Renal cortex interstitium (tissue), 11 donors: ENCODE data around the gene MRPS9. TPM values are rescaled to one million over a fixed set of nuclear protein-coding genes. Genes with fewer than 3 reads are reported as not detected.

Source experiments
- DNase-seq, 11 donors: peaks; one replicate each; pipeline ENCODE4 v3.0.0-alpha.2; 2013; ENCODE audit warnings: low read depth in 9 of 11, low spot score in 4 of 11; ENCODE audit errors: extremely low read depth in 1 of 11
- polyA plus RNA-seq, 3 donors: library from polyadenylated mRNA; unstranded; fragments of 120-200 nt; gene quantifications; one replicate each; pipeline ENCODE4 v1.2.1, GENCODE V29; 2013; ENCODE audit not compliant: insufficient read length in 3 of 3

The MRPS9 gene
- polyA plus RNA-seq, 3 donors, result 50.8 to 56.6 (median 51.0) TPM

DNA sequence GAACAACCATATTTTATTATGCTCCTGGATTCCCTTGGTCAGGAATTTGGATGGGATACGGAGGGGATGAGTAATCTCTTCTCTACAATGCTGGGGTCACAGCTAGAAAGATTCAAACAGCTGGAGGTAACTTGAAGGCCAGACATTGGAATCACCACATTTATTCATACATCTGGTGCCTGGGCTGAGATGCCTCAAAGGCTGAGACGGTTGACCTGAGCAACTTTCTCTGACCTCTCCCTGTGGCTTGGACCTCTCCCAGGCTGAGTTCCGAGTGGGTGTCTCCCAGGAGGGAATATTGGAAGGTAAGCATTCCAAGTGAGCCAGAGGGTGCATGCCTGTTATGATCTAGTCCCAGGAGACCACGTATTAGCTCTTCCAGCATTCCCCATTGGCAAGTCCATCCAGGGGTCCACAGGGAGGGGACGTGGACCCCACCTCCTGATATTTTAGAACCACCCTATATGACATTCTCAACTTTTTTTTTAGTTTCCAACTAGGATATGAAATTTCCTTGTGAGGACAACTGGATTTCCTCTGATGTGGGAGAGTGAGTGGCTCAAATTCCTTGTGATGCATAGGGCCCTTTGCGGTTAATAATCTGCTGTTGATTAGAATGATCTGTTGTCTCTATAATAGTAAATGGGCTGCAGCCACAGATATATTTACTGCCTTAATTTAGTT is 101.8 kb downstream of the MRPS9 start:
- DNase-seq, result no peak

DNA sequence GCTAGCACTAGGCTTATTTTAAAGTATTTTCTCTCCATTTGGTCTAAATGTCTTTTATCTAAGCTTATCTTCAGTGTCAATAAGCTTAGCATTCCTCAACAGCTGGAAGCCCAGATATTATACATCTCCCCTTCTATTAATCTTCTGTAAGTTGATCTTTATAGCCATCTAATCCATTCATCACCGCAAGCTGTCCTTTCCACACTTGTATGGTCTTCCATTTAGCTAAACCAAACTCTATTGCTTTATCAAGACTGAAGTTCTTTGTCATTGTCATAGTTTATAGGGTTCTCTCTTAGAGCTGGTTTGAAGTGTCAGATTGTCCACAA is 102.3 kb downstream of the MRPS9 start:
- DNase-seq, result peak in 3 of 11 donors; percentile 20 to 29 (median 27)

DNA sequence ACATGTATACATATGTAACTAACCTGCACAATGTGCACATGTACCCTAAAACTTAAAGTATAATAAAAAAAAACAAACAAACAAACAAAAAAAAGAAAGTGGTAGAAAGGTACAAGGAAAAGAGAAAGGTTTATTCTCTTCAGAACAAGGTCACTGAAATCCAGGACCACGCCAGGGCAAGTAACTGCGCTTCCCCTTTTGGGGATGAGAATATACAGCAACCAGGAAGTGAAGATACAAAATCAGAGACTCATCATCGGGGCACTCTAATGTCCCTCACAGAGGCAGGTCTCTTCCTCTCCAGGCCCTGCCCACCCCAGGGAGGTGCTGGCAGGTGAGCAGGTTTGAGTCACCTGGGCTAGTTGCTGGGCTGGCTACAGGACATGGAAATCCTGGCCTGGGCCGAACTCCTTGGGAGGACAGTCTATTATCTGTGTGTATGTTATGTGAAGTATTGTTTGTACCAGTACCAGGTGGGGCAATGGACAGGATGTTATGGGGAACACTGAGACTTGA is 103.3 kb downstream of the MRPS9 start:
- DNase-seq, result no peak

DNA sequence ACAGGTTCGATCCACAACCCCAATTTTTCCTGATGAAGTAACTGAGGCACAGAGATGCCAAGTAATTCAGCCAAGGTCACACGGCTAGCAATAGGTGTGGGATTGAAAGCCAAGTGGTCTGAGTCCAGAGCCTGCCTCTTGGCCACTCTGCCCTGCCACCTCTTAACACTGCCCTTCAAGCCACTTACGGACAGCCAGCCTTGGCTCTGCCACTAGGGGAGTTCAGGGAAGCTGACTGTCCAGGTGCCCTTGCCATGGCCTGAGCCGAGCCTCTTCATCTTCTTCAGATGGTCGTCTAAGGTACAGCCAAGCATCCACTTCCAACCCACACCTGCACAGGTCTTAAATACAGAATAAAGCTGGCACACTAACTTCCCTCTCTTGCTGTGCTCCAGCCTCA is 104.4 kb downstream of the MRPS9 start:
- no peak for DNase-seq

GRCh38 chr2:105143094-105143466 is 105.2 kb downstream of the MRPS9 start:
- no peak for DNase-seq

DNA sequence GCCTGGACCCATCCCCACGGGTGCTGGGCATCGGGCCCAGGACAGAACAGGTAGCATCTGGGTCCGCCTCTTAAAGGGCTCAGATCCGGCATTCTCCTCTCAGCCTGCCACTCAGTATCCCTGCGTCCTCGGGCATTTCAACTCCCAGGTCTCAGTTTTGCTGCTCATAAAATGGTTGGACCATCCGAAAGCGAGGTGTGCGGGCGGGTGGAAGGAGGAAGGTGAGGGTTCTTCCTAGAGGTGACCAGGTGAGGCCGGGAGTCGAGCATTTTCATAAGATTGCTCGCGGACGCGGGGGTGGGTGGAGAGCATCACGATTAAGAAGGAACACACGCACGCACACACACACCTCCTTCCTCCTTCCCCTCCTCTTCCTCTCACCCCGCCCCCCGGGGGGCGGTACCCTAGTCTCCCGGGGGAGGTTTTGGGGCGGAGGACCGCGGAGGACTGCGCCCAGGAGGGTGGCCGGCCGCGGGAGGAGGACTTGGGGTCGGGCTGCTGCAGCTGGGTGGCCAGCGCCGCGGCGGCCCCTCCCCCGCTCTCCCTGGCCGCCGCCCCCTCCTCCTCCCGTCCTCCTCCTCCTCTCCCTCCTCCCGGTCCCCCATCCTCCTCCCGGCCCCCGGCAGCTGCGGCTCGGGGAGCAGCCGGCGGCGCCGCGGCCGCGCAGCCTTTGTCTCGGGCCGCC is 105.7 kb downstream of the MRPS9 start:
- DNase-seq, result peak in 8 of 11 donors; percentile 30 to 64 (median 34)

DNA sequence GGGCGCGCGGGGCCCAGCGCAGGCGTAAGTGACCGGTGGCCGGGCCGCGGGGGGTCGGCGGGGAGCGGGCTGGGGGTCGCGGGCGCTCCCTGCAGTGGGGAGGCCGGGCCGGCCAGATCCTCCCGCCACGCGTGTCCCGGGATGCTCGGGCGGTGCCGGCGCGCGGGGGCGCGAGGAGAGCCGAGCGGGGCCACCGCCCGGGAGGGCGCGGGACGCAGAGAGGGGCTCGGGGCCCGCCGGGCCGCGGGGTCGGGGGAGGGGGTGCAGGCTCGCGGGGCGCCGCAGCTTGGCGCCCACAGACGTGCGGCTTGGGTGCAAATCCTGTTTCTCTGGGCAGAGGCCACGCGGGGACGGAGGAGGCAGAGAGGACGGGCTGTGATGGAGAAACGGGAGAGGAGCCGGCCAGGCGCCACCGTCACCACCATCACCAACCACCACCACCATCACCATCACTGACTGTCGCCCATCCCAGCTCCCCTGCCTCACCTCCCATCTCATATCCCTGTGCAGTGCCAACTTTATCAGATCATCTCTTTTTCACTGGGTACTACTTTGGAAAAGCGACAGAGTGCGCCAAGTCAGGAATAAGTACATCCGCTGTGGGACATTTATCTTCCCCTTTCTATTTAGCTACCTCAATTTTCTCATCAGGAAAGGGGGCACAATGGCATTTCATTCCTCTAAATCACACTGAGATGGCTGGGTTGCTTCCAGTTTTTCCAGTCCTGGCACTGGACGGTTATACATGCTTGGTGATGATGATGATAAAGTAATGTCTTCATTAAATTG is 106.5 kb downstream of the MRPS9 start:
- DNase-seq, result no peak

GRCh38 chr2:105144941-105145300 is 107.1 kb downstream of the MRPS9 start:
- DNase-seq, result no peak

DNA sequence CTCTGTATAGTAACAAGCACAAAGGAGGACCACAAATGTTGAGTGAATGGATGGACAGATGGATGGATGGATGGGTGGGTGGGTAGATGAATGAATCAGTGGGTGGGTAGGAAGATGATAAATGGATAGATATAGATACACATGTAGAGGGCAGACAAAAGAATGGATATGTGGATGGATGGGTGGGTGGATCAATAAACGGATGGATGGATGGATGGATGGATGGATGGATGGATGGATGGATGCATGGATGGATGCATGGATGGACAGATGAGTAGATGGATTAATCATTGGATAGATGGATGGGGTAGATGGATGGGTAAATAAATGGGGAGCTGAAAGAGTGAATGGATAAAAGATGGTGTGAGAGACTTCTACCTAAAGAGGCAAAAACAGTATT is 111.4 kb downstream of the MRPS9 start:
- DNase-seq, result no peak

Other genes with a start within 250 kb of the MRPS9 start
- 100 to 1,000 TPM in 1 of 3 donors, 10 to 100 TPM in 2; 81.4 to 119 (median 85.7) TPM for gene POU3F3, start 184.0 kb upstream of the MRPS9 start, polyA plus RNA-seq
- gene GPR45, start 203.7 kb downstream of the MRPS9 start, polyA plus RNA-seq, result under 1 TPM in 1 of 3 donors, not detected in 2; 0.11 TPM